OCI-LY1 (cell line): ENCODE measurements around the gene BRIP1.

Source experiments
- EZH2 ChIP-seq: fragments of 200-600 bp; sonication (generic), shearing (Covaris generic); IDR thresholded peaks from 2 replicates; pipeline ENCODE4 v1.8.0; 2017; ENCODE audit warnings: borderline replicate concordance, mixed run types, mild to moderate bottlenecking, antibody characterized with exemption, low read length, moderate library complexity, mixed read lengths
- TF ChIP-seq, protein P1 (sequence below): fragments of 200-600 bp; sonication (generic), shearing (Covaris generic); IDR thresholded peaks from 2 replicates; pipeline ENCODE4 v1.5.1; 2017; ENCODE audit warnings: mild to moderate bottlenecking, antibody characterized with exemption, low read length, moderate library complexity, mixed read lengths

DNA sequence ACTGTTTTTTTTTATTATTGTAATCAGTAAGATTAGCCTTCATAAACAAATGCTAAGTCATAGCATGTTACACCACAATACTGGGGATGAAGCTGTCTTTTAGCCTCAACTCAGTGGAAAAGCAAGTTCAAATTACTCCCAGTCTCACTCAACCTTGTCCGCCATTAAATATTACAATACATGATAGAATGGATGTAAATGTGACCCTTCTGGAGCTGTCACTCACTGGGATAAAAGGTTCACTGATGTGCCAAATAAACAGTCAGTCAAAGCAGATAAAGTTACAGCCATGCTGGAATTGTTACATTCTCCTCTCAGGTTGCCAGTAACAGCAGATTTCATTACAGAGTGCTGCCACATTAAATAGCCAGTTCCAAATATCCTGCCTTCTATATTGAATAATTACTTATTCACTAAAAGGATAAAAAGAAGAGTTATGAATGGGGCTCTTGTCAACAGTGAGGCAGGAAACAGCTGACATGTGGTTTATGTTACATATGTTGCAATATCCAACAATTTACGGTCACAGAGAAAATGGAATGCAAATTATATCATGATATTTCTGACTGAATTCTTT lies 53.4 kb downstream of the BRIP1 start:
- TF ChIP-seq, protein P1, sequence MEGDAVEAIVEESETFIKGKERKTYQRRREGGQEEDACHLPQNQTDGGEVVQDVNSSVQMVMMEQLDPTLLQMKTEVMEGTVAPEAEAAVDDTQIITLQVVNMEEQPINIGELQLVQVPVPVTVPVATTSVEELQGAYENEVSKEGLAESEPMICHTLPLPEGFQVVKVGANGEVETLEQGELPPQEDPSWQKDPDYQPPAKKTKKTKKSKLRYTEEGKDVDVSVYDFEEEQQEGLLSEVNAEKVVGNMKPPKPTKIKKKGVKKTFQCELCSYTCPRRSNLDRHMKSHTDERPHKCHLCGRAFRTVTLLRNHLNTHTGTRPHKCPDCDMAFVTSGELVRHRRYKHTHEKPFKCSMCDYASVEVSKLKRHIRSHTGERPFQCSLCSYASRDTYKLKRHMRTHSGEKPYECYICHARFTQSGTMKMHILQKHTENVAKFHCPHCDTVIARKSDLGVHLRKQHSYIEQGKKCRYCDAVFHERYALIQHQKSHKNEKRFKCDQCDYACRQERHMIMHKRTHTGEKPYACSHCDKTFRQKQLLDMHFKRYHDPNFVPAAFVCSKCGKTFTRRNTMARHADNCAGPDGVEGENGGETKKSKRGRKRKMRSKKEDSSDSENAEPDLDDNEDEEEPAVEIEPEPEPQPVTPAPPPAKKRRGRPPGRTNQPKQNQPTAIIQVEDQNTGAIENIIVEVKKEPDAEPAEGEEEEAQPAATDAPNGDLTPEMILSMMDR, result no peak
- no peak for TF ChIP-seq EZH2
